ENCODE data around the gene TBC1D10B. TPM values are rescaled to one million over a fixed set of nuclear protein-coding genes. Genes with fewer than 3 reads are reported as not detected.

TBC1D10B gene
- total and polyA plus RNA-seq, 2 of the 8 experiments (the other 6 are each of a cell fraction or from before 2014, with no cell fraction given), result 15.4 to 28.6 TPM

DNA sequence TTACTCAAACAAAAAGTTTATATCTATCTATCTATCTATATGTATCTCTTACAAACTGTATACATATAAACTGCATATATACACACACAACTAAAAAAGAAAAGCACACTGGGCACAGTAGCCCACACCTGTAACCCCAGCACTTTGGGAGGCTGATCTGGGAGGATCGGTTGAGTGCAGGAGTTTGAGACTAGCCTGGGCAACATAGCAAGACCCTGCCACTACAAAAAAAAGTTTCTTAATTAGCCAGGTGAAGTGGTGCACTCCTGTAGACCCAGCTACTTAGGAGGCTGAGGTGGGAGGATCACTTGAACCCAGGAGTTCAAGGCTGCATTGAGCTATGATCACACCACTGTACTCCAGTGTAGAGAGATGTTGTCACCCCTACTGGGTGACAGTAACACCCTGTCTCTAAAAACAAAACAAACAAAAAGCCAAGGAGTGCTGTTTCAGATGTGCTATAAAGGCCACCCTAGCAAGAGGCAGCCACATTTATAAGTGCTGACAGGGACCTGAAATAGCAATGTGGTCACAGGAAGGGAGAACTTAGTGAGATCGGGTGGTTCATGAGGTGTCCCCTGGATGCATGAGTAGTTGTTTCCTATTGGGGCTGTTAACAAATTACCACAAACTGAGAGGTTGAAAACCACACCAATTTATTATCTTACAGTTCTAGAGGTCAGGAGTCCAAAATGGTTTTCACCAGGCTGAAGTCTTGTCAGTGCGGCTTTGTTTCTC, 20.0 kb downstream of the TBC1D10B start:
- Histone ChIP-seq H3K79me1 (ENCODE audit: low read depth, low read length) (no peaks in the 10 kb centered on the region; the same call in 1 of the 2 replicates), H4K20me1 (replicated peaks in 1 of 2; ENCODE audit: control insufficient read depth in 1 of 2, insufficient read depth in 2 of 2, low read length in 2 of 2) (peaks cover 0 to 3% of the 10 kb centered on the region in 2 experiments), H3K4ac (replicated peaks; ENCODE audit: insufficient read length, low read depth, low read length) (no peak overlapping the region), H3K27me3 (replicated peaks in 1 of 4; ENCODE audit: control insufficient read depth in 3 of 4, extremely low read depth in 1 of 4, insufficient read depth in 3 of 4, low read length in 3 of 4) (no peaks in the 10 kb centered on the region), H2AK5ac (ENCODE audit: low read depth, low read length) (no peak overlapping the region), H3K27ac (ENCODE audit: low read depth, low read length) (no peak overlapping the region), H3K14ac (ENCODE audit: insufficient read length) (no peak overlapping the region), H2BK20ac (ENCODE audit: low read length) (no peak overlapping the region), H2BK15ac (ENCODE audit: low read length) (no peak overlapping the region), H3K23ac (ENCODE audit: insufficient read length) (no peak overlapping the region), H2BK5ac (ENCODE audit: low read depth, low read length) (no peak overlapping the region), H3K56ac (replicated peaks; ENCODE audit: insufficient read length, low read depth, low read length) (no peak overlapping the region), H2BK12ac (ENCODE audit: low read depth, low read length) (no peak overlapping the region), H3K4me1 (replicated peaks in 1 of 4; ENCODE audit: control insufficient read depth in 3 of 4, insufficient read depth in 4 of 4, low read length in 3 of 4) (peaks cover 0 to 6% (median 2%) of the 10 kb centered on the region in 4 experiments; a peak in 4 of 7 replicates), H3K23me2 (ENCODE audit: low read depth, low read length) (peaks cover 4% of the 10 kb centered on the region; the same call in 1 of the 2 replicates), H4K8ac (ENCODE audit: extremely low read depth, insufficient read depth, low read length) (no peak overlapping the region), H3K79me2 (ENCODE audit: control insufficient read depth in 1 of 2, insufficient read depth in 2 of 2, low read length in 2 of 2) (peaks cover 0 to 14% of the 10 kb centered on the region in 2 experiments; a peak in 2 of 4 replicates), H3K36me3 (ENCODE audit: control insufficient read depth in 2 of 4, insufficient read depth in 4 of 4, low read length in 3 of 4) (peaks cover 11 to 37% (median 30%) of the 10 kb centered on the region in 4 experiments), H3K4me2 (ENCODE audit: insufficient read depth in 1 of 2, low read depth in 2 of 2, low read length in 2 of 2) (no peak overlapping the region), H2AFZ (ENCODE audit: low read length) (no peak overlapping the region), H4K91ac (replicated peaks; ENCODE audit: insufficient read length, low read length) (no peak overlapping the region), H3K4me3 (ENCODE audit: extremely low read depth in 1 of 4, insufficient read depth in 2 of 4, low read depth in 3 of 4, low read length in 4 of 4) (no peak overlapping the region), H3K18ac (ENCODE audit: extremely low read depth, low read length) (no peak overlapping the region), H4K5ac (ENCODE audit: insufficient read length, low read depth, low read length) (no peak overlapping the region), H3K9ac (replicated peaks in 1 of 4; ENCODE audit: extremely low read depth in 1 of 4, low read depth in 3 of 4, low read length in 3 of 4) (no peak overlapping the region), H2BK120ac (replicated peaks; ENCODE audit: low read depth, low read length) (no peak overlapping the region), H3K9me3 (ENCODE audit: insufficient read depth in 2 of 2, low read depth in 1 of 2, low read length in 1 of 2) (no peaks in the 10 kb centered on the region)
- TF ChIP-seq POLR2A (IDR thresholded peaks at IDR 0.05; ENCODE audit: control extremely low read depth in 1 of 2, low read depth in 2 of 2, low read length in 2 of 2) (peak in 1 of 2 experiments; percentile 25; a peak in 1 of 3 replicates), NRF1 (IDR thresholded peaks at IDR 0.05; ENCODE audit: low read depth, low read length) (no peak)
- FAIRE-seq (no peak), DNase-seq (ENCODE audit: low read depth in 1 of 2, low spot score in 2 of 2) (no peak)
- WGBS, 2 experiments (ENCODE audit: extremely low coverage in 1 of 2, insufficient coverage in 1 of 2, insufficient read length in 1 of 2, insufficient replicate concordance in 2 of 2, low coverage in 1 of 2, low lambda C conversion rate in 2 of 2, missing lambda C conversion rate in 1 of 2), result 86% methylated on average over 3 of the region's 3 CpGs; no CpG with 5 or more reads in 1 of the 2 experiments
- ChIA-PET POLR2A (ENCODE audit: partially characterized antibody) (interaction anchor here (0.7 to 1.2 kb wide), 3 partner anchors 9 to 33 kb away, joined by 3 to 4 read pairs (median 4); partner anchors contain the start of gene SEPTIN1), CTCF (ENCODE audit: partially characterized antibody) (no interaction called here)
